K562 (cell line): ENCODE results near the gene SBNO1. TPM values are rescaled to one million over a fixed set of nuclear protein-coding genes. Genes with fewer than 3 reads are reported as not detected.
"Not testable (repeated sequence)": the region's sequence is repeated elsewhere in the genome, so short reads cannot be mapped to it uniquely, and the experiment has no call there.

Source experiments
- ATAC-seq: fragments of 200-7000 bp; cut with Tn5 transposase; 3 replicates; pipeline ENCODE4 v1.9.1; 2020; ENCODE audit warnings: moderate library complexity
- BruUV-seq: library from RNA; stranded (reverse); fragments of 400-500 nt; replicated peaks from 2 replicates; lab custom pipeline; 2021; lab: Mats Ljungman, UMichigan
- CTCF ChIA-PET: fragments of 300-600 bp; formaldehyde crosslinking; extraction: SDS; loops from one replicate; lab custom pipeline; 2021; ENCODE audit warnings: low intra/inter-chr PET ratio; lab: Yijun Ruan, JAX
- POLR2A ChIA-PET: fragments of 300-600, 350-650 bp; sonication (Branson Sonifier 250); formaldehyde crosslinking; extraction: SDS; loops from one replicate; lab custom pipeline; 2021; ENCODE audit warnings: antibody characterized with exemption, inconsistent platforms; lab: Yijun Ruan, JAX
- DNase-seq, 4 experiments: peaks; one replicate each; pipeline versions ENCODE4 v3.0.0 to v3.0.0-alpha.2; 2011 to 2018; ENCODE audit warnings: low spot score in 3 of 4, mixed read lengths in 3 of 4; ENCODE audit errors: extremely low read depth in 1 of 4
- FAIRE-seq: peaks from 2 replicates; lab custom pipeline; 2011; peaks lifted over from hg19 to GRCh38; lab: Jason Lieb, UNC
- H2AFZ ChIP-seq: 2 replicates; pipeline ENCODE4 v1.6.0; 2011; ENCODE audit warnings: low read depth, low read length, control low read depth, inconsistent platforms
- H3K27ac ChIP-seq: fragments of 200-600 bp; 3 replicates; pipeline ENCODE4 v1.8.0; 2011; ENCODE audit warnings: low read depth, mild to moderate bottlenecking, control low read depth, inconsistent platforms, low read length, moderate library complexity, mixed read lengths; ENCODE audit errors: extremely low read depth
- H3K27me3 ChIP-seq, 2 experiments: fragments of 300-600 bp in 1 of 2; 2 replicates in 1 of 2; 3 replicates in 1 of 2; pipeline versions ENCODE4 v1.6.0 to v1.8.0; 2011; ENCODE audit warnings: inconsistent platforms in 2 of 2, low read length in 2 of 2, mild to moderate bottlenecking in 1 of 2, mixed read lengths in 1 of 2, moderate library complexity in 1 of 2; ENCODE audit not compliant: control insufficient read depth in 2 of 2, insufficient read depth in 2 of 2
- H3K36me3 ChIP-seq: fragments of 300-600 bp; 3 replicates; pipeline ENCODE4 v1.8.0; 2011; ENCODE audit warnings: mild to moderate bottlenecking, low read length, inconsistent platforms; ENCODE audit not compliant: control insufficient read depth, insufficient read depth
- H3K4me1 ChIP-seq, 2 experiments: fragments of 200-600 bp in 1 of 2; replicated peaks in 1 of 2; 2 replicates in 1 of 2; 3 replicates in 1 of 2; pipeline versions ENCODE4 v1.5.1 to v1.8.0; 2011; ENCODE audit warnings: inconsistent platforms in 2 of 2, low read length in 2 of 2, mild to moderate bottlenecking in 1 of 2, mixed read lengths in 1 of 2, moderate library complexity in 1 of 2; ENCODE audit not compliant: control insufficient read depth in 2 of 2, insufficient read depth in 2 of 2
- H3K4me2 ChIP-seq: 2 replicates; pipeline ENCODE4 v1.6.1; 2011; ENCODE audit warnings: low read length, control low read depth, inconsistent platforms, mixed read lengths; ENCODE audit not compliant: insufficient read depth
- H3K4me3 ChIP-seq: fragments of 200-600 bp; sonication (generic), shearing (Covaris generic); 2 replicates; pipeline ENCODE4 v1.5.1; 2016; ENCODE audit warnings: control low read depth, inconsistent platforms
- H3K79me2 ChIP-seq: fragments of 200-600 bp; 3 replicates; pipeline ENCODE4 v1.8.0; 2011; ENCODE audit warnings: low read length, inconsistent platforms; ENCODE audit not compliant: control insufficient read depth, insufficient read depth
- H3K9ac ChIP-seq, 2 experiments: 2 replicates each; pipeline versions ENCODE4 v1.6.0 to v1.6.1; 2011; ENCODE audit warnings: low read depth in 2 of 2, low read length in 2 of 2, control low read depth in 1 of 2, inconsistent platforms in 1 of 2, mild to moderate bottlenecking in 1 of 2, mixed read lengths in 1 of 2; ENCODE audit not compliant: insufficient read depth in 1 of 2
- H3K9me1 ChIP-seq: one replicate; pipeline ENCODE4 v1.6.0; 2011; ENCODE audit warnings: inconsistent platforms, mild to moderate bottlenecking, low read length, moderate library complexity; ENCODE audit not compliant: control insufficient read depth, insufficient read depth
- H3K9me3 ChIP-seq: replicated peaks from 2 replicates; pipeline ENCODE4 v1.5.1; 2011; ENCODE audit warnings: low read depth, low read length, inconsistent platforms; ENCODE audit not compliant: control insufficient read depth, insufficient read depth
- H4K20me1 ChIP-seq: replicated peaks from 2 replicates; pipeline ENCODE4 v1.6.1; 2011; ENCODE audit warnings: low read length, inconsistent platforms, mixed read lengths; ENCODE audit not compliant: control insufficient read depth, insufficient read depth
- COPS2 ChIP-seq: fragments of 450-650 bp; conservative IDR thresholded peaks from 2 replicates; pipeline ENCODE4 v1.6.1; 2016; ENCODE audit warnings: mild to moderate bottlenecking, moderate library complexity
- CREB3 ChIP-seq: fragments of 450-650 bp; conservative IDR thresholded peaks from 2 replicates; pipeline ENCODE4 v1.6.1; 2016; ENCODE audit warnings: missing genetic modification characterization, low read depth, mild to moderate bottlenecking, missing compliant biosample characterization, moderate library complexity
- EHMT2 ChIP-seq: fragments of 450-650 bp; IDR thresholded peaks from 2 replicates; pipeline ENCODE4 v1.6.1; 2018; ENCODE audit warnings: antibody characterized with exemption
- JUNB ChIP-seq: fragments of 450-650 bp; formaldehyde crosslinking; conservative IDR thresholded peaks from 2 replicates; pipeline ENCODE4 v1.4.0; 2020; ENCODE audit warnings: mild to moderate bottlenecking
- SIN3B ChIP-seq: fragments of 450-650 bp; IDR thresholded peaks from 2 replicates; pipeline ENCODE4 v1.6.1; 2017; ENCODE audit warnings: low read depth, mild to moderate bottlenecking, moderate library complexity
- TBL1XR1 ChIP-seq, 2 experiments: IDR thresholded peaks; 2 replicates each; pipeline ENCODE4 v1.6.1; 2012; ENCODE audit warnings: improper control_type of control experiment in 2 of 2, low read length in 2 of 2, mild to moderate bottlenecking in 1 of 2
- TCF3 ChIP-seq: sonication (generic); formaldehyde crosslinking; IDR thresholded peaks from 2 replicates; pipeline ENCODE4 v1.4.0; 2020; ENCODE audit warnings: mild to moderate bottlenecking, missing genetic modification reagents
- whole genome bisulfite sequencing: fragments of 100-300 bp; shearing (Covaris generic); methylation state at CpG from one replicate; pipeline ENCODE4 v1.1.6; 2016; ENCODE audit warnings: low coverage, mixed read lengths; ENCODE audit not compliant: insufficient coverage; ENCODE audit errors: missing lambda C conversion rate; 5-methylcytosine and 5-hydroxymethylcytosine counted together
- in situ Hi-C: fragments of 300-500 bp; cut with MboI; formaldehyde crosslinking; loops from 4 replicates; pipeline ENCODE4 v1.15.0; 2018; ENCODE audit warnings: inconsistent platforms, mixed read lengths
- intact Hi-C: fragments of 100-400 bp; cut with micrococcal nuclease; formaldehyde crosslinking; loops from 2 replicates; pipeline ENCODE4 v1.14.2; 2022
- polyA plus RNA-seq, 8 experiments: library from polyadenylated mRNA; depleted of rRNA in 4 of 8; stranded (reverse) in 5 of 8; unstranded in 3 of 8; fragments of >200 nt; fragmentation: Nextera tagmentation in 2 of 8; fragmentation: Illumina TruSeq in 1 of 8; extraction: Ambion mirVana in 2 of 8; extraction: Trizol in 1 of 8; gene quantifications; 2 replicates each; pipeline versions ENCODE4 v1.2.1 to v1.2.3, GENCODE V29; 2011 to 2014; ENCODE audit warnings: inconsistent platforms in 1 of 8, missing spikeins in 1 of 8
- total RNA-seq, 7 experiments: library from RNA; depleted of rRNA in 6 of 7; stranded (reverse); fragments of >200 nt in 6 of 7; fragmentation: Illumina TruSeq in 2 of 7; extraction: Trizol in 2 of 7; gene quantifications; 2 replicates each; pipeline versions ENCODE4 v1.2.1 to v1.2.3, GENCODE V29; 2011 to 2021; ENCODE audit warnings: low replicate concordance in 1 of 7

Gene SBNO1
- total and polyA plus RNA-seq, 9 of the 15 experiments (the other 6 are each of a cell fraction or from before 2014, with no cell fraction given) = 14.9 to 77.1 (median 35.9) TPM

- no peaks in the 10 kb centered on the region for H4K20me1 ChIP-seq
- no peaks in the 10 kb centered on the region for H3K79me2 ChIP-seq
- DNase-seq (no peak), FAIRE-seq (no peak)
- WGBS = 93% methylated on average over 3 of the region's 3 CpGs
- no TSS peak for BruUV-seq
- no peak overlapping the region for H3K9ac ChIP-seq
- TF ChIP-seq JUNB (CRISPR knock-in tag) = no peak
- no peak for TF ChIP-seq SIN3B
- no peak for TF ChIP-seq CREB3 (tag)
- TF ChIP-seq TBL1XR1 (IDR thresholded peaks at IDR 0.05; ENCODE audit: low read length in 2 of 2) = no peak
- TF ChIP-seq COPS2 = no peak
- no peak for TF ChIP-seq EHMT2
- no peak for TF ChIP-seq TCF3 (CRISPR knock-in tag)
- TF ChIP-seq, all 486 proteins: peak for 0
- no peak for ATAC-seq
- Histone ChIP-seq H3K27me3 (no peaks in the 10 kb centered on the region), H3K9me1 (no peaks in the 10 kb centered on the region), H3K4me1 (no peaks in the 10 kb centered on the region), H3K4me2 (no peak overlapping the region), H3K27ac (no peak overlapping the region), H3K4me3 (no peak overlapping the region), H2AFZ (no peak overlapping the region), H3K9me3 (no peaks in the 10 kb centered on the region), H3K36me3 (peaks cover 96% of the 10 kb centered on the region)
- POLR2A ChIA-PET = interaction anchor here (1.2 kb wide), 1 partner anchor 87 kb away, joined by 3 read pairs; no protein-coding TSS in a partner anchor
- in situ Hi-C loops (no loop called here), intact Hi-C loops (no loop called here)
- CTCF ChIA-PET = no interaction called here
These were observed 45.4 kb downstream of the SBNO1 start for GRCh38 chr12:123319273-123319672.

- H2AFZ ChIP-seq, BruUV-seq, H3K4me2 ChIP-seq, H3K27ac ChIP-seq, DNase-seq, H3K4me3 ChIP-seq, H3K9ac ChIP-seq, intact Hi-C loops, H3K4me1 ChIP-seq, H4K20me1 ChIP-seq, in situ Hi-C loops, H3K9me1 ChIP-seq, H3K9me3 ChIP-seq, H3K27me3 ChIP-seq, FAIRE-seq, ATAC-seq, H3K79me2 ChIP-seq, POLR2A ChIA-PET: not testable (repeated sequence)
- 97% methylated on average over 4 of the region's 4 CpGs for WGBS
- CTCF ChIA-PET = interaction anchor here (0.6 kb wide), 1 partner anchor 862 kb away, joined by 3 read pairs; no protein-coding TSS in a partner anchor
- peaks cover 89% of the 10 kb centered on the region for H3K36me3 ChIP-seq
These were observed 51.6 kb downstream of the SBNO1 start for GRCh38 chr12:123313046-123313445.
